ENCODE results near the gene C1orf198.

C1orf198 gene

GRCh38 chr1:230842801-230843200 lies 25.5 kb downstream of the C1orf198 start:
- peaks cover 68% of the 10 kb centered on the region for H3K36me3 ChIP-seq
- no peak overlapping the region for H3K4me3 ChIP-seq
- no peaks in the 10 kb centered on the region for H3K9me3 ChIP-seq
- no peaks in the 10 kb centered on the region for H3K27me3 ChIP-seq
- peaks cover 5% of the 10 kb centered on the region; the same call in 1 of the 2 replicates for H3K4me1 ChIP-seq
- no peak overlapping the region for H3K27ac ChIP-seq
- no peak overlapping the region for H3K9ac ChIP-seq
- no peak for TF ChIP-seq Cebpa-rat (IDR thresholded peaks at IDR 0.05)
- no peak overlapping the region for H3K4me2 ChIP-seq
- H4K20me1 ChIP-seq = no peaks in the 10 kb centered on the region

- no peak for TF ChIP-seq Cebpa-rat (IDR thresholded peaks at IDR 0.05)
- H4K20me1 ChIP-seq = no peaks in the 10 kb centered on the region
- no peak overlapping the region for H3K27ac ChIP-seq
- no peak overlapping the region for H3K9ac ChIP-seq
- peaks cover 63% of the 10 kb centered on the region for H3K36me3 ChIP-seq
- H3K9me3 ChIP-seq = no peaks in the 10 kb centered on the region
- H3K4me1 ChIP-seq = no peaks in the 10 kb centered on the region
- H3K27me3 ChIP-seq = no peaks in the 10 kb centered on the region
- H3K4me2 ChIP-seq = no peak overlapping the region
- no peak overlapping the region for H3K4me3 ChIP-seq
These were observed 29.1 kb downstream of the C1orf198 start for GRCh38 chr1:230839173-230839572.

DNA sequence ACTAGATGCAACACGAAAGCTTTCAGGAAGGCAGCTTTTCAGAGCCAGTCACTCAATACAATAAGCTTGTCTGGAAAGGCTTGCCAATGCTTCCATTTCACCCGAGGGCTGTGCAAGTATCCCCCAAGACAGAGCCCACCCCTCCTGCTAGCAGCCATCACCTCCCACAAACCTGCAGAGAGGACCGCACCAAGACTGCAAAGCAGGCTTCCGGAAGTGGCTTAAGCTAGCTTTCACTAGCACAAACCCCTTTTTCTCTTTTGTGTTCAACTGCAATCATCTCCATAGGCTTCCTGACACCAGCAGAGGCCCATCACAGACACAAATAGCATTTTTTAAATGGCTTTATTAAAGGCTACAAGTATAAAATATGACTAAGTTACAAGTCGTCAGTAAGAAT lies 31.5 kb downstream of the C1orf198 start:
- H3K36me3 ChIP-seq = peaks cover 39% of the 10 kb centered on the region
- no peak overlapping the region for H3K4me3 ChIP-seq
- no peaks in the 10 kb centered on the region for H3K4me1 ChIP-seq
- H4K20me1 ChIP-seq = no peaks in the 10 kb centered on the region
- no peaks in the 10 kb centered on the region for H3K9me3 ChIP-seq
- H3K4me2 ChIP-seq = no peak overlapping the region
- TF ChIP-seq Cebpa-rat (IDR thresholded peaks at IDR 0.05) = no peak
- no peak overlapping the region for H3K27ac ChIP-seq
- H3K27me3 ChIP-seq = no peaks in the 10 kb centered on the region
- H3K9ac ChIP-seq = no peak overlapping the region

DNA sequence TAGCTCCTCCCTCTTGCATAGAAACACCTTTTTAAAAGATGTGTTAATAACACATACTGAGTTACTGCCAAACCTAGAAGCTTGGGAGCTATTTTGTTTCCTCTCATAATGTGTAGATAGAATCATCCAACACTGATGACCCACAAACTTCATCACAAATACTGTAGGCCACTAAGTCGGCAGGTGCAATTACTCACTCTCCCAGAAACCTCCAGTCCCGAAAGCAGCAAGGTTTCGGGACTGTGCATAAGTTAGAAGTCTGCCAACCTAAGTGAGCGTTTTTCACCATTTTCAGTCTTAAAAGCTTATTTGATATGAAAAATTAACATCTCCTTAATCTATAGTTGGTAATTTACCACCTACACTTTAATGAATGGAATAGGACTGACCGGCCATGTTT lies 32.0 kb downstream of the C1orf198 start:
- no peak overlapping the region for H3K9ac ChIP-seq
- H3K4me2 ChIP-seq = no peak overlapping the region
- no peak overlapping the region for H3K4me3 ChIP-seq
- peaks cover 3% of the 10 kb centered on the region; the same call in 1 of the 2 replicates for H3K9me3 ChIP-seq
- TF ChIP-seq Cebpa-rat (IDR thresholded peaks at IDR 0.05) = no peak
- H3K36me3 ChIP-seq = peaks cover 34% of the 10 kb centered on the region
- H3K27ac ChIP-seq = no peak overlapping the region
- H3K27me3 ChIP-seq = no peaks in the 10 kb centered on the region
- no peaks in the 10 kb centered on the region for H3K4me1 ChIP-seq
- H4K20me1 ChIP-seq = no peaks in the 10 kb centered on the region

- peaks cover 22% of the 10 kb centered on the region for H3K36me3 ChIP-seq
- H3K4me3 ChIP-seq = no peak overlapping the region
These were observed 34.0 kb downstream of the C1orf198 start for GRCh38 chr1:230834292-230834691.

GRCh38 chr1:230833511-230833910 lies 34.8 kb downstream of the C1orf198 start:
- H3K4me1 ChIP-seq = no peaks in the 10 kb centered on the region
- H3K4me3 ChIP-seq = no peak overlapping the region
- no peaks in the 10 kb centered on the region for H3K27me3 ChIP-seq
- H3K27ac ChIP-seq = no peak overlapping the region
- peaks cover 14% of the 10 kb centered on the region for H3K36me3 ChIP-seq
- TF ChIP-seq Cebpa-rat (IDR thresholded peaks at IDR 0.05) = no peak
- H3K9ac ChIP-seq = no peak overlapping the region
- H3K4me2 ChIP-seq = no peak overlapping the region
- H3K9me3 ChIP-seq = peaks cover 11% of the 10 kb centered on the region
- no peaks in the 10 kb centered on the region for H4K20me1 ChIP-seq

More at GRCh38 chr1:230834292-230834691, 34.0 kb downstream of the C1orf198 start:
- Histone ChIP-seq H3K27ac (no peak overlapping the region), H3K9ac (no peak overlapping the region), H3K9me3 (peaks cover 11% of the 10 kb centered on the region), H3K4me1 (no peaks in the 10 kb centered on the region), H3K4me2 (no peak overlapping the region), H3K27me3 (no peaks in the 10 kb centered on the region), H4K20me1 (no peaks in the 10 kb centered on the region)
- no peak for TF ChIP-seq Cebpa-rat (IDR thresholded peaks at IDR 0.05)

- no peaks in the 10 kb centered on the region for H3K4me1 ChIP-seq
- H4K20me1 ChIP-seq = no peaks in the 10 kb centered on the region
- no peaks in the 10 kb centered on the region for H3K27me3 ChIP-seq
- no peak overlapping the region for H3K27ac ChIP-seq
- no peak overlapping the region for H3K9ac ChIP-seq
- H3K4me3 ChIP-seq = no peak overlapping the region
- H3K4me2 ChIP-seq = no peak overlapping the region
- no peak for TF ChIP-seq Cebpa-rat (IDR thresholded peaks at IDR 0.05)
- peaks cover 11% of the 10 kb centered on the region for H3K9me3 ChIP-seq
- H3K36me3 ChIP-seq = peaks cover 5% of the 10 kb centered on the region; the same call in 1 of the 2 replicates
These were observed 35.8 kb downstream of the C1orf198 start for GRCh38 chr1:230832476-230832875.

- no peak overlapping the region for H3K4me2 ChIP-seq
- H3K27me3 ChIP-seq = no peaks in the 10 kb centered on the region
- H3K4me1 ChIP-seq = no peaks in the 10 kb centered on the region
- H3K9me3 ChIP-seq = peaks cover 11% of the 10 kb centered on the region
- no peaks in the 10 kb centered on the region for H3K36me3 ChIP-seq
- no peak overlapping the region for H3K27ac ChIP-seq
- no peaks in the 10 kb centered on the region for H4K20me1 ChIP-seq
- TF ChIP-seq Cebpa-rat (IDR thresholded peaks at IDR 0.05) = no peak
- no peak overlapping the region for H3K9ac ChIP-seq
- no peak overlapping the region for H3K4me3 ChIP-seq
These were observed 36.5 kb downstream of the C1orf198 start for GRCh38 chr1:230831771-230832170.

DNA sequence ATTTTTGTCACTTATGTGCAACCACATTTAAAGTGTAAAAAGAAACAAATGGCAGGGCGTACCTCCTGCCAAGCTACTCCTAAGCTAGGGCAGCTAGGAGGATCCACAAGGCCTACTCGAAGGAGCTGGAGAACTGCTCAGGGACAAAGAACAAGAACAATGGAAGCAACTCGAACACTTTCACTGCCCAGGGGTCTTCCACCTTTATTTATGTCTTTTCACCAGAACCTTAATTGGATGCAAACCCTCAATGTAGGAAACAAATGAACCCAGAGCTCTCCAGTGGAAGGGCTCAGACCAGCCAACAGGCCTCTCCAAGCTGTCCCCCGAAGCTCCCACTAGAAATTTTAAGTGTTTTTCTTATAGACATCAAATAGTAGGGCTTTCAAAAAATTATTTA lies 39.9 kb downstream of the C1orf198 start:
- Histone ChIP-seq H3K27me3 (no peaks in the 10 kb centered on the region), H3K9ac (no peak overlapping the region), H3K4me3 (no peak overlapping the region), H4K20me1 (no peaks in the 10 kb centered on the region), H3K9me3 (peaks cover 11% of the 10 kb centered on the region), H3K4me1 (peaks cover 30% of the 10 kb centered on the region), H3K36me3 (no peaks in the 10 kb centered on the region), H3K27ac (no peak overlapping the region), H3K4me2 (no peak overlapping the region)
- no peak for TF ChIP-seq Cebpa-rat (IDR thresholded peaks at IDR 0.05)

GRCh38 chr1:230827801-230828200 lies 40.5 kb downstream of the C1orf198 start:
- Histone ChIP-seq H3K9ac (no peak overlapping the region), H4K20me1 (no peaks in the 10 kb centered on the region), H3K9me3 (peaks cover 11% of the 10 kb centered on the region), H3K27ac (no peak overlapping the region), H3K27me3 (no peaks in the 10 kb centered on the region), H3K4me1 (peaks cover 36% of the 10 kb centered on the region), H3K4me2 (no peak overlapping the region), H3K36me3 (no peaks in the 10 kb centered on the region), H3K4me3 (no peak overlapping the region)
- TF ChIP-seq Cebpa-rat (IDR thresholded peaks at IDR 0.05) = no peak

DNA sequence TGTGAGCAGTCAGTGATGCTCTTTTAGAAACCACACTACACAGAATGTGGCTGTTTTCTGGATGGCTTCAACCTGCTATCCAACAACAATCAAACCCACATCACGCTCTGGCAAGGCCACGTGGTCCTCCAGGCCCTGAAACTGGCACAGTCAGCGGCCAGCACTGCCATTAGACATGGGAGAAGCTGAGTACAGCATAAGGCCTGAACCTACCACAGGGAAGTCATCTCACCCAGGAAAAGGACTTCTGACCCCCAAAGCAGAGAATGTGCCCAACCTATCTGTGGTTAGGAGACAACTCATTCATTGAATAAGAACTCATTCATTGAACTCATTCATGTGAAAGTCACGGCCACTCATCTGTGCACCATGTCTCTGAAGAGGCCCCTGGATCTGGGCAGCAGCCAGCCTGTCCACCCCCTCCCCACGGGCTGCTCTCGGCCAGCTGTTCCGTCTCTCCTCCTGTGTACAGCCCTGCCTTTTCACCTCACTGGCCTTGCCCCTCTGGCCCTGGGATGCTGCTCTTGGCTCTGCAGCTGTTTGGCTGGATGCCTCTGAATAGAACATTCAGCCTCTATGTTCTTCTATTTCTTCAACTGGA lies 41.1 kb downstream of the C1orf198 start:
- TF ChIP-seq Cebpa-rat (IDR thresholded peaks at IDR 0.05) = no peak

More for the DNA sequence above, 41.1 kb downstream of the C1orf198 start:
- Histone ChIP-seq H3K9me3 (peaks cover 11% of the 10 kb centered on the region), H3K9ac (no peak overlapping the region), H3K27ac (no peak overlapping the region), H3K27me3 (no peaks in the 10 kb centered on the region), H3K4me1 (peaks cover 43% of the 10 kb centered on the region), H4K20me1 (no peaks in the 10 kb centered on the region), H3K4me3 (no peak overlapping the region), H3K36me3 (no peaks in the 10 kb centered on the region), H3K4me2 (no peak overlapping the region)

All from BLaER1 (cell line).